SK-N-SH treated with all-trans-retinoic acid at 6 μM for 48 hours (cell line): Measurements from ENCODE around the gene NIPBL.

ENCODE experiments used
- ARNTL ChIP-seq: fragments of 450-650 bp; formaldehyde crosslinking; IDR thresholded peaks from 2 replicates; pipeline ENCODE4 v1.5.0; 2020; ENCODE audit warnings: low read depth, mild to moderate bottlenecking, moderate library complexity, borderline replicate concordance
- BACH2 ChIP-seq: fragments of 250-450 bp; sonication (Bioruptor Pico); IDR thresholded peaks from 2 replicates; pipeline ENCODE4 v1.9.0; 2021; ENCODE audit warnings: mild to moderate bottlenecking, borderline replicate concordance
- CREB5 ChIP-seq: fragments of 250-450 bp; sonication (Bioruptor Pico); IDR thresholded peaks from 2 replicates; pipeline ENCODE4 v1.5.1; 2020; ENCODE audit warnings: low read depth, mild to moderate bottlenecking, moderate library complexity
- CSDC2 ChIP-seq: fragments of 250-450 bp; sonication (Bioruptor Pico); IDR thresholded peaks from 2 replicates; pipeline ENCODE4 v1.5.0; 2020; ENCODE audit warnings: mild to moderate bottlenecking, moderate library complexity
- GLIS3 ChIP-seq: fragments of 250-450 bp; sonication (Bioruptor Pico); IDR thresholded peaks from 2 replicates; pipeline ENCODE4 v1.5.0; 2020; ENCODE audit warnings: mild to moderate bottlenecking, moderate library complexity
- OSR1 ChIP-seq: fragments of 250-450 bp; sonication (Bioruptor Pico); IDR thresholded peaks from 2 replicates; pipeline ENCODE4 v1.8.0; 2022; ENCODE audit warnings: moderate library complexity, mild to moderate bottlenecking, inconsistent platforms
- PATZ1 ChIP-seq: fragments of 250-450 bp; sonication (Bioruptor Pico); IDR thresholded peaks from 2 replicates; pipeline ENCODE4 v1.8.0; 2020; ENCODE audit warnings: mild to moderate bottlenecking, moderate library complexity, borderline replicate concordance
- PPARA ChIP-seq: fragments of 250-450 bp; sonication (Bioruptor Pico); IDR thresholded peaks from 2 replicates; pipeline ENCODE4 v1.5.0; 2020; ENCODE audit warnings: mild to moderate bottlenecking, borderline replicate concordance
- TSHZ2 ChIP-seq: fragments of 250-450 bp; sonication (Bioruptor Pico); IDR thresholded peaks from 2 replicates; pipeline ENCODE4 v1.5.0; 2020; ENCODE audit warnings: mild to moderate bottlenecking, moderate library complexity
- ZFP3 ChIP-seq: fragments of 250-450 bp; sonication (Bioruptor Pico); IDR thresholded peaks from 2 replicates; pipeline ENCODE4 v1.5.0; 2020; ENCODE audit warnings: mild to moderate bottlenecking, moderate library complexity
- ZFP30 ChIP-seq: fragments of 450-650 bp; formaldehyde crosslinking; IDR thresholded peaks from 2 replicates; pipeline ENCODE4 v1.5.0; 2022; ENCODE audit warnings: mild to moderate bottlenecking, moderate library complexity
- ZNF70 ChIP-seq: fragments of 450-650 bp; formaldehyde crosslinking; IDR thresholded peaks from 2 replicates; pipeline ENCODE4 v1.5.0; 2020; ENCODE audit warnings: mild to moderate bottlenecking, moderate library complexity

- TF ChIP-seq TSHZ2 (no peak), ZNF70 (CRISPR knock-in tag) (no peak), OSR1 (CRISPR knock-in tag) (no peak), PPARA (CRISPR knock-in tag) (no peak), BACH2 (CRISPR knock-in tag) (no peak), CREB5 (CRISPR knock-in tag) (no peak), ZFP30 (CRISPR knock-in tag) (no peak), GLIS3 (CRISPR knock-in tag) (no peak), ARNTL (no peak), ZFP3 (CRISPR knock-in tag) (no peak), CSDC2 (CRISPR knock-in tag) (no peak), PATZ1 (CRISPR knock-in tag) (no peak)
Observed at GRCh38 chr5:37005946-37006540, 129.5 kb downstream of the NIPBL start.
